Osteoblast (primary cell): ENCODE data around the gene TEC. TPM values are rescaled to one million over a fixed set of nuclear protein-coding genes. Genes with fewer than 3 reads are reported as not detected.

Source experiments
- DNase-seq: peaks from one replicate; pipeline ENCODE4 v3.0.0; 2011; ENCODE audit warnings: low spot score, mixed read lengths; ENCODE audit not compliant: insufficient read length; ENCODE audit errors: missing footprints
- H2AFZ ChIP-seq: 2 replicates; pipeline ENCODE4 v1.6.0; 2011; ENCODE audit warnings: mild to moderate bottlenecking, low read length
- H3K27ac ChIP-seq: 2 replicates; pipeline ENCODE4 v1.5.1; 2011; ENCODE audit warnings: mild to moderate bottlenecking, low read depth, low read length, moderate library complexity
- H3K27me3 ChIP-seq: 2 replicates; pipeline ENCODE4 v1.6.0; 2012; ENCODE audit warnings: mild to moderate bottlenecking, control low read depth, inconsistent platforms, low read length, moderate library complexity; ENCODE audit not compliant: insufficient read depth
- H3K36me3 ChIP-seq: 2 replicates; pipeline ENCODE4 v1.5.1; 2011; ENCODE audit warnings: mild to moderate bottlenecking, low read length, control low read depth, moderate library complexity; ENCODE audit not compliant: insufficient read depth
- H3K4me1 ChIP-seq: 2 replicates; pipeline ENCODE4 v1.5.1; 2011; ENCODE audit warnings: mild to moderate bottlenecking, low read length, control low read depth, moderate library complexity; ENCODE audit not compliant: insufficient read depth
- H3K4me2 ChIP-seq: 2 replicates; pipeline ENCODE4 v1.6.0; 2011; ENCODE audit warnings: mild to moderate bottlenecking, low read length; ENCODE audit not compliant: insufficient read depth
- H3K4me3 ChIP-seq: fragments of 200-600 bp; sonication (generic); 3 replicates; pipeline ENCODE4 v1.5.1; 2012; ENCODE audit warnings: mild to moderate bottlenecking, low read length, inconsistent platforms; ENCODE audit not compliant: insufficient read depth
- H3K79me2 ChIP-seq: 2 replicates; pipeline ENCODE4 v1.6.0; 2012; ENCODE audit warnings: mild to moderate bottlenecking, low read length, control low read depth, inconsistent platforms; ENCODE audit not compliant: insufficient read depth
- H3K9me3 ChIP-seq: 2 replicates; pipeline ENCODE4 v1.5.1; 2011; ENCODE audit warnings: low read depth, low read length, control low read depth
- H4K20me1 ChIP-seq: 2 replicates; pipeline ENCODE4 v1.6.0; 2012; ENCODE audit warnings: mild to moderate bottlenecking, low read length, control low read depth; ENCODE audit not compliant: insufficient read depth
- CTCF ChIP-seq: IDR thresholded peaks from 2 replicates; pipeline ENCODE4 v1.5.1; 2011; ENCODE audit warnings: mild to moderate bottlenecking, low read depth, low read length, moderate library complexity; ENCODE audit errors: extremely low read depth
- total RNA-seq: library from RNA; depleted of rRNA; stranded (reverse); fragments of >200 nt; gene quantifications from 2 replicates; pipeline ENCODE4 v1.2.3, GENCODE V29; 2012

The TEC gene
- total RNA-seq, 1 donor, result 1.8 TPM

GRCh38 chr4:48216563-48216962 is 53.1 kb downstream of the TEC start:
- Histone ChIP-seq H3K9me3 (no peaks in the 10 kb centered on the region), H3K4me3 (no peak overlapping the region), H3K79me2 (no peaks in the 10 kb centered on the region), H3K4me2 (no peak overlapping the region), H4K20me1 (no peaks in the 10 kb centered on the region), H3K4me1 (no peaks in the 10 kb centered on the region), H3K27ac (no peak overlapping the region), H3K27me3 (peaks cover 3% of the 10 kb centered on the region), H2AFZ (no peak overlapping the region), H3K36me3 (no peaks in the 10 kb centered on the region)
- no peak for DNase-seq
- no peak for TF ChIP-seq CTCF

- no peak overlapping the region for H3K4me2 ChIP-seq
- H2AFZ ChIP-seq, result no peak overlapping the region
- no peaks in the 10 kb centered on the region for H3K4me1 ChIP-seq
- no peak for DNase-seq
- no peaks in the 10 kb centered on the region for H3K36me3 ChIP-seq
- H3K9me3 ChIP-seq, result no peaks in the 10 kb centered on the region
- H3K79me2 ChIP-seq, result no peaks in the 10 kb centered on the region
- no peak overlapping the region for H3K27ac ChIP-seq
- no peak overlapping the region for H3K4me3 ChIP-seq
- H3K27me3 ChIP-seq, result peaks cover 3% of the 10 kb centered on the region
- H4K20me1 ChIP-seq, result no peaks in the 10 kb centered on the region
- no peak for TF ChIP-seq CTCF
Measured at GRCh38 chr4:48215977-48216376, 53.7 kb downstream of the TEC start.

- no peaks in the 10 kb centered on the region for H3K9me3 ChIP-seq
- H3K79me2 ChIP-seq, result no peaks in the 10 kb centered on the region
- no peaks in the 10 kb centered on the region for H4K20me1 ChIP-seq
- no peak for DNase-seq
- no peaks in the 10 kb centered on the region for H3K4me1 ChIP-seq
- no peak for TF ChIP-seq CTCF
- no peaks in the 10 kb centered on the region for H3K36me3 ChIP-seq
- H3K4me2 ChIP-seq, result no peak overlapping the region
- H3K27ac ChIP-seq, result no peak overlapping the region
- H3K4me3 ChIP-seq, result no peak overlapping the region
- no peak overlapping the region for H2AFZ ChIP-seq
- peaks cover 3% of the 10 kb centered on the region for H3K27me3 ChIP-seq
Measured at GRCh38 chr4:48212165-48212564, 57.5 kb downstream of the TEC start.

- H3K79me2 ChIP-seq, result no peaks in the 10 kb centered on the region
- no peak overlapping the region for H3K27ac ChIP-seq
- H3K27me3 ChIP-seq, result peaks cover 3% of the 10 kb centered on the region
- no peaks in the 10 kb centered on the region for H3K36me3 ChIP-seq
- no peak overlapping the region for H3K4me3 ChIP-seq
- no peaks in the 10 kb centered on the region for H3K4me1 ChIP-seq
- H3K9me3 ChIP-seq, result no peaks in the 10 kb centered on the region
- TF ChIP-seq CTCF, result no peak
- no peak overlapping the region for H3K4me2 ChIP-seq
- no peak overlapping the region for H2AFZ ChIP-seq
- DNase-seq, result no peak
- H4K20me1 ChIP-seq, result no peaks in the 10 kb centered on the region
Measured at GRCh38 chr4:48210966-48211328, 58.7 kb downstream of the TEC start.
